GM23338 (cell line): ENCODE results near the gene TLR6. TPM values are rescaled to one million over a fixed set of nuclear protein-coding genes. Genes with fewer than 3 reads are reported as not detected.

Experiments
- ATAC-seq: fragments of 200-7000 bp; cut with Tn5 transposase; 3 replicates; pipeline ENCODE4 v1.9.1; 2020
- DNase-seq: peaks from one replicate; pipeline ENCODE4 v3.0.0-alpha.2; 2015; ENCODE audit warnings: low spot score
- H2AFZ ChIP-seq: fragments of 200-600 bp; sonication (generic); 2 replicates; pipeline ENCODE4 v1.8.0; 2016; ENCODE audit warnings: antibody characterized with exemption, mild to moderate bottlenecking, moderate library complexity
- H3F3A ChIP-seq: fragments of 200-600 bp; sonication (generic); replicated peaks from 2 replicates; pipeline ENCODE4 v1.8.0; 2017; ENCODE audit warnings: antibody characterized with exemption, mixed run types, low read depth
- H3K27ac ChIP-seq: fragments of 200-600 bp; sonication (generic); 2 replicates; pipeline ENCODE4 v1.6.1; 2016; ENCODE audit warnings: low read depth
- H3K27me3 ChIP-seq: fragments of 200-600 bp; sonication (generic); 2 replicates; pipeline ENCODE4 v1.8.0; 2016; ENCODE audit warnings: mild to moderate bottlenecking, mixed run types, moderate library complexity; ENCODE audit not compliant: insufficient read depth
- H3K36me3 ChIP-seq: fragments of 200-600 bp; sonication (generic); 2 replicates; pipeline ENCODE4 v1.8.0; 2016; ENCODE audit warnings: mild to moderate bottlenecking; ENCODE audit not compliant: insufficient read depth
- H3K4me1 ChIP-seq: fragments of 200-600 bp; sonication (generic); 2 replicates; pipeline ENCODE4 v1.8.0; 2016; ENCODE audit warnings: mild to moderate bottlenecking, moderate library complexity; ENCODE audit not compliant: insufficient read depth
- H3K4me2 ChIP-seq: fragments of 200-600 bp; sonication (generic); 2 replicates; pipeline ENCODE4 v1.7.1; 2017; ENCODE audit warnings: mixed run types
- H3K4me3 ChIP-seq: fragments of 200-600 bp; sonication (generic); 2 replicates; pipeline ENCODE4 v1.6.1; 2016; ENCODE audit warnings: mixed run types
- H3K79me2 ChIP-seq: fragments of 200-600 bp; sonication (generic); replicated peaks from 2 replicates; pipeline ENCODE4 v1.8.0; 2017; ENCODE audit warnings: mild to moderate bottlenecking; ENCODE audit not compliant: insufficient read depth
- H3K9me2 ChIP-seq: fragments of 200-600 bp; sonication (generic); 2 replicates; pipeline ENCODE4 v1.8.0; 2017; ENCODE audit not compliant: insufficient read depth
- H4K20me1 ChIP-seq: fragments of 200-600 bp; sonication (generic); replicated peaks from 2 replicates; pipeline ENCODE4 v1.8.0; 2017; ENCODE audit warnings: mild to moderate bottlenecking; ENCODE audit not compliant: insufficient read depth
- H3K27ac Mint-ChIP-seq: 2 replicates; pipeline ENCODE4 v1.8.0; 2020; ENCODE audit warnings: inconsistent platforms, mild to moderate bottlenecking, moderate library complexity, mixed read lengths
- H3K27me3 Mint-ChIP-seq: 3 replicates; pipeline ENCODE4 v1.8.0; 2022; ENCODE audit warnings: low read depth, mild to moderate bottlenecking, moderate library complexity, mixed read lengths, inconsistent platforms; ENCODE audit not compliant: insufficient read depth, poor library complexity
- H3K36me3 Mint-ChIP-seq: 3 replicates; pipeline ENCODE4 v1.8.0; 2021; ENCODE audit warnings: low read depth, mild to moderate bottlenecking, inconsistent platforms, moderate library complexity, mixed read lengths
- H3K4me1 Mint-ChIP-seq: 3 replicates; pipeline ENCODE4 v1.8.0; 2020; ENCODE audit warnings: mild to moderate bottlenecking, inconsistent platforms, mixed read lengths
- H3K4me3 Mint-ChIP-seq: 3 replicates; pipeline ENCODE4 v1.8.0; 2021; ENCODE audit warnings: moderate library complexity, mild to moderate bottlenecking, inconsistent platforms, mixed read lengths
- H3K9me3 Mint-ChIP-seq: 3 replicates; pipeline ENCODE4 v1.8.0; 2020; ENCODE audit warnings: moderate library complexity, mild to moderate bottlenecking, inconsistent platforms, mixed read lengths
- CREB1 ChIP-seq: fragments of 250-450 bp; sonication (Bioruptor Pico); IDR thresholded peaks from 2 replicates; pipeline ENCODE4 v1.5.0; 2020; ENCODE audit warnings: low read depth, mild to moderate bottlenecking, moderate library complexity
- EZH2 ChIP-seq: fragments of 200-600 bp; sonication (generic); IDR thresholded peaks from one replicate; pipeline ENCODE4 v1.8.0; 2017; ENCODE audit warnings: antibody characterized with exemption, mild to moderate bottlenecking, low read depth; ENCODE audit not compliant: unreplicated experiment
- EZH2phosphoT487 ChIP-seq: fragments of 200-600 bp; sonication (generic); IDR thresholded peaks from one replicate; pipeline ENCODE4 v1.8.1; 2018; ENCODE audit warnings: antibody characterized with exemption; ENCODE audit not compliant: unreplicated experiment
- JUNB ChIP-seq: IDR thresholded peaks from one replicate; pipeline ENCODE4 v1.6.1; 2016; ENCODE audit warnings: antibody characterized with exemption; ENCODE audit not compliant: unreplicated experiment
- NANOG ChIP-seq: IDR thresholded peaks from 2 replicates; pipeline ENCODE4 v1.6.1; 2016; ENCODE audit warnings: antibody characterized with exemption, borderline replicate concordance
- POLR2AphosphoS5 ChIP-seq: IDR thresholded peaks from 2 replicates; pipeline ENCODE4 v1.6.1; 2016; ENCODE audit warnings: antibody characterized with exemption, low read depth
- REST ChIP-seq: IDR thresholded peaks from one replicate; pipeline ENCODE4 v1.6.1; 2018; ENCODE audit warnings: antibody characterized with exemption; ENCODE audit not compliant: unreplicated experiment
- STAT1 ChIP-seq: IDR thresholded peaks from one replicate; pipeline ENCODE4 v1.6.1; 2016; ENCODE audit warnings: antibody characterized with exemption; ENCODE audit not compliant: unreplicated experiment
- ZNF114 ChIP-seq: fragments of 250-450 bp; sonication (Bioruptor Pico); IDR thresholded peaks from 2 replicates; pipeline ENCODE4 v1.5.0; 2020; ENCODE audit warnings: mild to moderate bottlenecking, moderate library complexity
- ZNF331 ChIP-seq: fragments of 250-450 bp; sonication (Bioruptor Pico); IDR thresholded peaks from 2 replicates; pipeline ENCODE4 v1.5.0; 2020; ENCODE audit warnings: low read depth, mild to moderate bottlenecking, moderate library complexity
- polyA plus RNA-seq: library from polyadenylated mRNA; unstranded; fragments of >200 nt; fragmentation: Nextera tagmentation; extraction: Ambion mirVana; gene quantifications from 2 replicates; pipeline ENCODE4 v1.2.1, GENCODE V29; 2016
- total RNA-seq: library from RNA; depleted of rRNA; stranded (reverse); fragments of >200 nt; shearing (Covaris generic); gene quantifications from 2 replicates; pipeline ENCODE4 v1.2.3, GENCODE V29; 2014
- TF ChIP-seq, protein P1 (sequence below): fragments of 250-450 bp; sonication (Bioruptor Pico); IDR thresholded peaks from 2 replicates; pipeline ENCODE4 v1.5.0; 2020; ENCODE audit warnings: mild to moderate bottlenecking, moderate library complexity
- TF ChIP-seq, protein P2 (sequence below), 2 experiments: fragments of 200-600 bp in 1 of 2; sonication (generic) in 1 of 2; conservative IDR thresholded peaks; 2 replicates each; pipeline versions ENCODE4 v1.5.1 to v1.6.1; 2016 to 2017; ENCODE audit warnings: antibody characterized with exemption in 2 of 2, low read depth in 2 of 2, mild to moderate bottlenecking in 2 of 2, moderate library complexity in 1 of 2
- TF ChIP-seq, protein P3 (sequence below): IDR thresholded peaks from 2 replicates; pipeline ENCODE4 v1.6.1; 2016; ENCODE audit warnings: antibody characterized with exemption

TLR6 gene
- total and polyA plus RNA-seq, 2 experiments from 2014 or later: 0.14 TPM; not detected in 1

GRCh38 chr4:38894322-38894982, 37.8 kb upstream of the TLR6 start:
- H4K20me1 ChIP-seq: no peaks in the 10 kb centered on the region
- H3K4me1 ChIP-seq: no peaks in the 10 kb centered on the region
- no peak overlapping the region for H3K27ac Mint-ChIP-seq
- peaks cover 10% of the 10 kb centered on the region; the same call in 1 of the 3 replicates for H3K36me3 Mint-ChIP-seq
- H3K36me3 ChIP-seq: no peaks in the 10 kb centered on the region
- H3K27ac ChIP-seq: no peak overlapping the region
- no peak overlapping the region for H3K4me3 Mint-ChIP-seq
- no peak for ATAC-seq
- H3K4me1 Mint-ChIP-seq: no peaks in the 10 kb centered on the region
- no peak overlapping the region for H3K4me2 ChIP-seq
- H3K4me3 ChIP-seq: no peak overlapping the region
- DNase-seq: no peak
- no peaks in the 10 kb centered on the region for H3K27me3 ChIP-seq
- peaks cover 2% of the 10 kb centered on the region for H3K27me3 Mint-ChIP-seq
- H3K9me2 ChIP-seq: no peaks in the 10 kb centered on the region
- no peak for TF ChIP-seq POLR2AphosphoS5
- no peak for TF ChIP-seq ZNF331 (CRISPR knock-in tag)
- TF ChIP-seq REST: no peak
- TF ChIP-seq ZNF114: no peak
- no peak for TF ChIP-seq JUNB
- TF ChIP-seq, protein P1, sequence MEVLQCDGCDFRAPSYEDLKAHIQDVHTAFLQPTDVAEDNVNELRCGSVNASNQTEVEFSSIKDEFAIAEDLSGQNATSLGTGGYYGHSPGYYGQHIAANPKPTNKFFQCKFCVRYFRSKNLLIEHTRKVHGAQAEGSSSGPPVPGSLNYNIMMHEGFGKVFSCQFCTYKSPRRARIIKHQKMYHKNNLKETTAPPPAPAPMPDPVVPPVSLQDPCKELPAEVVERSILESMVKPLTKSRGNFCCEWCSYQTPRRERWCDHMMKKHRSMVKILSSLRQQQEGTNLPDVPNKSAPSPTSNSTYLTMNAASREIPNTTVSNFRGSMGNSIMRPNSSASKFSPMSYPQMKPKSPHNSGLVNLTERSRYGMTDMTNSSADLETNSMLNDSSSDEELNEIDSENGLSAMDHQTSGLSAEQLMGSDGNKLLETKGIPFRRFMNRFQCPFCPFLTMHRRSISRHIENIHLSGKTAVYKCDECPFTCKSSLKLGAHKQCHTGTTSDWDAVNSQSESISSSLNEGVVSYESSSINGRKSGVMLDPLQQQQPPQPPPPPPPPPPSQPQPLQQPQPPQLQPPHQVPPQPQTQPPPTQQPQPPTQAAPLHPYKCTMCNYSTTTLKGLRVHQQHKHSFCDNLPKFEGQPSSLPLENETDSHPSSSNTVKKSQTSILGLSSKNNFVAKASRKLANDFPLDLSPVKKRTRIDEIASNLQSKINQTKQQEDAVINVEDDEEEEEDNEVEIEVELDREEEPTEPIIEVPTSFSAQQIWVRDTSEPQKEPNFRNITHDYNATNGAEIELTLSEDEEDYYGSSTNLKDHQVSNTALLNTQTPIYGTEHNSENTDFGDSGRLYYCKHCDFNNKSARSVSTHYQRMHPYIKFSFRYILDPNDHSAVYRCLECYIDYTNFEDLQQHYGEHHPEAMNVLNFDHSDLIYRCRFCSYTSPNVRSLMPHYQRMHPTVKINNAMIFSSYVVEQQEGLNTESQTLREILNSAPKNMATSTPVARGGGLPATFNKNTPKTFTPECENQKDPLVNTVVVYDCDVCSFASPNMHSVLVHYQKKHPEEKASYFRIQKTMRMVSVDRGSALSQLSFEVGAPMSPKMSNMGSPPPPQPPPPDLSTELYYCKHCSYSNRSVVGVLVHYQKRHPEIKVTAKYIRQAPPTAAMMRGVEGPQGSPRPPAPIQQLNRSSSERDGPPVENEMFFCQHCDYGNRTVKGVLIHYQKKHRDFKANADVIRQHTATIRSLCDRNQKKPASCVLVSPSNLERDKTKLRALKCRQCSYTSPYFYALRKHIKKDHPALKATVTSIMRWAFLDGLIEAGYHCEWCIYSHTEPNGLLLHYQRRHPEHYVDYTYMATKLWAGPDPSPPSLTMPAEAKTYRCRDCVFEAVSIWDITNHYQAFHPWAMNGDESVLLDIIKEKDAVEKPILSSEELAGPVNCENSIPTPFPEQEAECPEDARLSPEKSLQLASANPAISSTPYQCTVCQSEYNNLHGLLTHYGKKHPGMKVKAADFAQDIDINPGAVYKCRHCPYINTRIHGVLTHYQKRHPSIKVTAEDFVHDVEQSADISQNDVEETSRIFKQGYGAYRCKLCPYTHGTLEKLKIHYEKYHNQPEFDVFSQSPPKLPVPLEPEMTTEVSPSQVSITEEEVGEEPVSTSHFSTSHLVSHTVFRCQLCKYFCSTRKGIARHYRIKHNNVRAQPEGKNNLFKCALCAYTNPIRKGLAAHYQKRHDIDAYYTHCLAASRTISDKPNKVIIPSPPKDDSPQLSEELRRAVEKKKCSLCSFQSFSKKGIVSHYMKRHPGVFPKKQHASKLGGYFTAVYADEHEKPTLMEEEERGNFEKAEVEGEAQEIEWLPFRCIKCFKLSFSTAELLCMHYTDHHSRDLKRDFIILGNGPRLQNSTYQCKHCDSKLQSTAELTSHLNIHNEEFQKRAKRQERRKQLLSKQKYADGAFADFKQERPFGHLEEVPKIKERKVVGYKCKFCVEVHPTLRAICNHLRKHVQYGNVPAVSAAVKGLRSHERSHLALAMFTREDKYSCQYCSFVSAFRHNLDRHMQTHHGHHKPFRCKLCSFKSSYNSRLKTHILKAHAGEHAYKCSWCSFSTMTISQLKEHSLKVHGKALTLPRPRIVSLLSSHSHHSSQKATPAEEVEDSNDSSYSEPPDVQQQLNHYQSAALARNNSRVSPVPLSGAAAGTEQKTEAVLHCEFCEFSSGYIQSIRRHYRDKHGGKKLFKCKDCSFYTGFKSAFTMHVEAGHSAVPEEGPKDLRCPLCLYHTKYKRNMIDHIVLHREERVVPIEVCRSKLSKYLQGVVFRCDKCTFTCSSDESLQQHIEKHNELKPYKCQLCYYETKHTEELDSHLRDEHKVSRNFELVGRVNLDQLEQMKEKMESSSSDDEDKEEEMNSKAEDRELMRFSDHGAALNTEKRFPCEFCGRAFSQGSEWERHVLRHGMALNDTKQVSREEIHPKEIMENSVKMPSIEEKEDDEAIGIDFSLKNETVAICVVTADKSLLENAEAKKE (CRISPR knock-in tag): no peak
- TF ChIP-seq EZH2phosphoT487: no peak
- TF ChIP-seq, protein P2, sequence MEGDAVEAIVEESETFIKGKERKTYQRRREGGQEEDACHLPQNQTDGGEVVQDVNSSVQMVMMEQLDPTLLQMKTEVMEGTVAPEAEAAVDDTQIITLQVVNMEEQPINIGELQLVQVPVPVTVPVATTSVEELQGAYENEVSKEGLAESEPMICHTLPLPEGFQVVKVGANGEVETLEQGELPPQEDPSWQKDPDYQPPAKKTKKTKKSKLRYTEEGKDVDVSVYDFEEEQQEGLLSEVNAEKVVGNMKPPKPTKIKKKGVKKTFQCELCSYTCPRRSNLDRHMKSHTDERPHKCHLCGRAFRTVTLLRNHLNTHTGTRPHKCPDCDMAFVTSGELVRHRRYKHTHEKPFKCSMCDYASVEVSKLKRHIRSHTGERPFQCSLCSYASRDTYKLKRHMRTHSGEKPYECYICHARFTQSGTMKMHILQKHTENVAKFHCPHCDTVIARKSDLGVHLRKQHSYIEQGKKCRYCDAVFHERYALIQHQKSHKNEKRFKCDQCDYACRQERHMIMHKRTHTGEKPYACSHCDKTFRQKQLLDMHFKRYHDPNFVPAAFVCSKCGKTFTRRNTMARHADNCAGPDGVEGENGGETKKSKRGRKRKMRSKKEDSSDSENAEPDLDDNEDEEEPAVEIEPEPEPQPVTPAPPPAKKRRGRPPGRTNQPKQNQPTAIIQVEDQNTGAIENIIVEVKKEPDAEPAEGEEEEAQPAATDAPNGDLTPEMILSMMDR (conservative IDR thresholded peaks at IDR 0.05; ENCODE audit: low read depth in 2 of 2): no peak
- TF ChIP-seq CREB1 (CRISPR knock-in tag): no peak
- TF ChIP-seq EZH2: no peak
- TF ChIP-seq, protein P3, sequence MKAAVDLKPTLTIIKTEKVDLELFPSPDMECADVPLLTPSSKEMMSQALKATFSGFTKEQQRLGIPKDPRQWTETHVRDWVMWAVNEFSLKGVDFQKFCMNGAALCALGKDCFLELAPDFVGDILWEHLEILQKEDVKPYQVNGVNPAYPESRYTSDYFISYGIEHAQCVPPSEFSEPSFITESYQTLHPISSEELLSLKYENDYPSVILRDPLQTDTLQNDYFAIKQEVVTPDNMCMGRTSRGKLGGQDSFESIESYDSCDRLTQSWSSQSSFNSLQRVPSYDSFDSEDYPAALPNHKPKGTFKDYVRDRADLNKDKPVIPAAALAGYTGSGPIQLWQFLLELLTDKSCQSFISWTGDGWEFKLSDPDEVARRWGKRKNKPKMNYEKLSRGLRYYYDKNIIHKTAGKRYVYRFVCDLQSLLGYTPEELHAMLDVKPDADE: no peak
- TF ChIP-seq STAT1: no peak
- TF ChIP-seq NANOG: no peak
- H3F3A ChIP-seq: no peaks in the 10 kb centered on the region
- peaks cover 3% of the 10 kb centered on the region; the same call in 1 of the 3 replicates for H3K9me3 Mint-ChIP-seq
- no peaks in the 10 kb centered on the region for H3K79me2 ChIP-seq
- H2AFZ ChIP-seq: no peak overlapping the region
